ENCODE results near the gene TBC1D13. TPM values are rescaled to one million over a fixed set of nuclear protein-coding genes. Genes with fewer than 3 reads are reported as not detected.

TBC1D13 gene
- total and polyA plus RNA-seq, 8 donors, result 21.3 to 30.7 (median 27.2) TPM

- ATAC-seq (no peak), DNase-seq (peak in 1 of 4 donors; percentile 53)
- Histone ChIP-seq H3K27ac (no peak overlapping the region), H3K36me3 (peaks cover 0 to 92% of the 10 kb centered on the region in 2 donors), H3K9me3 (no peaks in the 10 kb centered on the region), H3K4me1 (no peaks in the 10 kb centered on the region), H3K4me3 (no peak overlapping the region), H3K27me3 (no peaks in the 10 kb centered on the region)
- TF ChIP-seq CTCF (IDR thresholded peaks at IDR 0.05), result no peak
- intact Hi-C loops (cut with DNase I), result no loop called here
Observed at GRCh38 chr9:128805661-128806060, 18.6 kb downstream of the TBC1D13 start.

GRCh38 chr9:128807827-128808226 lies 20.8 kb downstream of the TBC1D13 start:
- H3K4me1 ChIP-seq, result no peaks in the 10 kb centered on the region
- no peaks in the 10 kb centered on the region for H3K9me3 ChIP-seq
- ATAC-seq, result no peak
- no peaks in the 10 kb centered on the region for H3K27me3 ChIP-seq
- H3K27ac ChIP-seq, result no peak overlapping the region
- no peak overlapping the region for H3K4me3 ChIP-seq
- TF ChIP-seq CTCF (IDR thresholded peaks at IDR 0.05), result no peak
- peak in 1 of 4 donors; percentile 54 for DNase-seq
- intact Hi-C loops (cut with DNase I), result no loop called here
- H3K36me3 ChIP-seq, result peaks cover 0 to 71% of the 10 kb centered on the region in 2 donors

- TF ChIP-seq CTCF (IDR thresholded peaks at IDR 0.05), result no peak
- Histone ChIP-seq H3K27me3 (no peaks in the 10 kb centered on the region), H3K4me1 (no peaks in the 10 kb centered on the region), H3K4me3 (no peak overlapping the region), H3K36me3 (peaks cover 0 to 63% of the 10 kb centered on the region in 2 donors), H3K27ac (no peak overlapping the region), H3K9me3 (no peaks in the 10 kb centered on the region)
- ATAC-seq (no peak), DNase-seq (no peak)
- intact Hi-C loops (cut with DNase I), result no loop called here
Observed at GRCh38 chr9:128808543-128808942, 21.5 kb downstream of the TBC1D13 start.

- Histone ChIP-seq H3K36me3 (peaks cover 0 to 58% of the 10 kb centered on the region in 2 donors), H3K9me3 (no peaks in the 10 kb centered on the region), H3K27ac (no peak overlapping the region), H3K4me1 (no peaks in the 10 kb centered on the region), H3K27me3 (no peaks in the 10 kb centered on the region), H3K4me3 (no peak overlapping the region)
- TF ChIP-seq CTCF (IDR thresholded peaks at IDR 0.05), result no peak
- intact Hi-C loops (cut with DNase I), result no loop called here
- ATAC-seq (no peak), DNase-seq (peak in 1 of 4 donors; percentile 71)
Observed at GRCh38 chr9:128809036-128809599, 22.1 kb downstream of the TBC1D13 start.

GRCh38 chr9:128809831-128810230 lies 22.8 kb downstream of the TBC1D13 start:
- Histone ChIP-seq H3K9me3 (no peaks in the 10 kb centered on the region), H3K27ac (no peak overlapping the region), H3K36me3 (peaks cover 0 to 51% of the 10 kb centered on the region in 2 donors), H3K4me1 (no peaks in the 10 kb centered on the region), H3K27me3 (no peaks in the 10 kb centered on the region), H3K4me3 (no peak overlapping the region)
- no peak for TF ChIP-seq CTCF (IDR thresholded peaks at IDR 0.05)
- intact Hi-C loops (cut with DNase I), result no loop called here
- no peak for DNase-seq
- peak; percentile 21 for ATAC-seq

Measured in left lung (tissue), 10 donors.